Umbilical cord (tissue), 2 donors: Measurements from ENCODE around the gene COL11A2. TPM values are rescaled to one million over a fixed set of nuclear protein-coding genes. Genes with fewer than 3 reads are reported as not detected.

Experiments
- DNase-seq: peaks from one replicate; pipeline ENCODE4 v3.0.0-alpha.2; 2015; ENCODE audit warnings: low spot score
- total RNA-seq: library from RNA; depleted of rRNA; stranded (reverse); fragments of >200 nt; gene quantifications from one replicate; pipeline ENCODE4 v1.2.3, GENCODE V29; 2014; ENCODE audit warnings: low replicate concordance; ENCODE audit not compliant: insufficient read depth

Gene COL11A2
- total RNA-seq, 1 donor from 2014 or later = 0.72 TPM

- peak; percentile 56 for DNase-seq
Observed at GRCh38 chr6:33118525-33119123, 73.6 kb downstream of the COL11A2 start.

GRCh38 chr6:33117811-33118277 lies 74.4 kb downstream of the COL11A2 start:
- DNase-seq = no peak

GRCh38 chr6:33116841-33117711 lies 75.2 kb downstream of the COL11A2 start:
- DNase-seq = no peak

GRCh38 chr6:33116417-33116816 lies 75.8 kb downstream of the COL11A2 start:
- no peak for DNase-seq

GRCh38 chr6:33114406-33114805 lies 77.9 kb downstream of the COL11A2 start:
- no peak for DNase-seq

GRCh38 chr6:33113755-33114154 lies 78.5 kb downstream of the COL11A2 start:
- DNase-seq = no peak

Other genes with a start within 250 kb of the COL11A2 start
- gene HLA-DMA, start 239.4 kb downstream of the COL11A2 start, total RNA-seq = 5.8 TPM
- gene BRD2, start 223.9 kb downstream of the COL11A2 start, total RNA-seq = 73.7 TPM
- 0.72 TPM for gene HLA-DOA, start 182.9 kb downstream of the COL11A2 start, total RNA-seq
- gene HLA-DPA1, start 118.8 kb downstream of the COL11A2 start, total RNA-seq = 24.8 TPM
- gene HLA-DPB1, start 116.5 kb downstream of the COL11A2 start, total RNA-seq = 1.7 TPM
- gene RXRB, start 8.2 kb upstream of the COL11A2 start, total RNA-seq = 19.0 TPM
- 78.0 TPM for gene SLC39A7, start 8.4 kb upstream of the COL11A2 start, total RNA-seq
- gene HSD17B8, start 12.2 kb upstream of the COL11A2 start, total RNA-seq = 9.6 TPM
- 13.7 TPM for gene RING1, start 16.0 kb upstream of the COL11A2 start, total RNA-seq
- gene VPS52, start 79.4 kb upstream of the COL11A2 start, total RNA-seq = 33.7 TPM
- gene RPS18, start 79.6 kb upstream of the COL11A2 start, total RNA-seq = 2,699 TPM
- gene B3GALT4, start 84.7 kb upstream of the COL11A2 start, total RNA-seq = 7.7 TPM
- gene WDR46, start 96.8 kb upstream of the COL11A2 start, total RNA-seq = 45.0 TPM
- gene PFDN6, start 97.1 kb upstream of the COL11A2 start, total RNA-seq = 10.1 TPM
- gene RGL2, start 106.5 kb upstream of the COL11A2 start, total RNA-seq = 15.4 TPM
- 29.4 TPM for gene TAPBP, start 121.6 kb upstream of the COL11A2 start, total RNA-seq
- 14.0 TPM for gene ZBTB22, start 125.3 kb upstream of the COL11A2 start, total RNA-seq
- 14.0 TPM for gene DAXX, start 130.5 kb upstream of the COL11A2 start, total RNA-seq
- gene KIFC1, start 199.4 kb upstream of the COL11A2 start, total RNA-seq = 7.5 TPM
- 17.3 TPM for gene PHF1, start 218.5 kb upstream of the COL11A2 start, total RNA-seq
- 55.4 TPM for gene CUTA, start 225.6 kb upstream of the COL11A2 start, total RNA-seq
- gene SYNGAP1, start 227.6 kb upstream of the COL11A2 start, total RNA-seq = 7.5 TPM